ENCODE measurements around the gene RNF169. TPM values are rescaled to one million over a fixed set of nuclear protein-coding genes. Genes with fewer than 3 reads are reported as not detected.

The RNF169 gene
- total and polyA plus RNA-seq, 12 donors = 2.3 to 14.0 (median 10.8) TPM

- peaks cover 0 to 99% (median 18%) of the 10 kb centered on the region in 9 donors for H3K36me3 ChIP-seq
- peaks cover 0 to 10% (median 0%) of the 10 kb centered on the region in 9 donors for H3K4me1 ChIP-seq
- WGBS, 2 donors = 85 to 92% methylated on average over 2 of the region's 2 CpGs
- no peaks in the 10 kb centered on the region for H3K9me3 ChIP-seq
- ATAC-seq (no peak), DNase-seq (no peak)
- H3K27ac ChIP-seq = no peak overlapping the region
- TF ChIP-seq CTCF (IDR thresholded peaks at IDR 0.05) = no peak
- intact Hi-C loops (cut with DNase I) = no loop called here
- no peak overlapping the region for H3K4me3 ChIP-seq
- no peaks in the 10 kb centered on the region for H3K27me3 ChIP-seq
These were observed 98.1 kb downstream of the RNF169 start for GRCh38 chr11:74846770-74847169.

- no peak overlapping the region for H3K27ac ChIP-seq
- no peak for TF ChIP-seq CTCF (IDR thresholded peaks at IDR 0.05)
- no peaks in the 10 kb centered on the region for H3K27me3 ChIP-seq
- intact Hi-C loops (cut with DNase I) = no loop called here
- no peak overlapping the region for H3K4me3 ChIP-seq
- no peak for ATAC-seq
- H3K36me3 ChIP-seq = peaks cover 0 to 99% (median 18%) of the 10 kb centered on the region in 9 donors
- H3K9me3 ChIP-seq = no peaks in the 10 kb centered on the region
- no peak for DNase-seq
- 95 to 100% methylated on average over 1 of the region's 1 CpG for WGBS, 2 donors
- peaks cover 0 to 10% (median 0%) of the 10 kb centered on the region in 9 donors for H3K4me1 ChIP-seq
These were observed 98.7 kb downstream of the RNF169 start for GRCh38 chr11:74847395-74847794.

DNA sequence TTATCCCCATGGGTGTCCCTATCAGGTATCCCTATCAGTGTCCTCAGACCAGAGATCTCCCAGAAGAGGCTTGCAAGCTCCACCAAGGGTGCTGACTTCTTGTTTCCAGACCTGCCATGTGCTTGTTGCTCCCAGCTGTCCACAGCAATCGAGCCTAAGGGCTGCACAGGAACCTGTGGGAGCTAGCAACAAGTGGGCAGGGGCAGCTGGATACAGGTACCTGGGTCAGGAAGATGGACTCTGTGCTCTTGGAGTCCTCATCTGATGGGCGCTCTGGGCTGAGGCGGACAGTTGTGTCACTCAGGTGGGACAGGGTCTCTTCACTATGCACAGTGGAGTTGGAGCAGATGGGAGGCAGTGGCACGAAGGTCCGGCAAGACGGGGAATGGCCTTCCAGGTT lies 99.2 kb downstream of the RNF169 start:
- Histone ChIP-seq H3K27ac (no peak overlapping the region), H3K4me1 (peaks cover 0 to 10% (median 0%) of the 10 kb centered on the region in 9 donors), H3K36me3 (peaks cover 0 to 99% (median 16%) of the 10 kb centered on the region in 9 donors), H3K27me3 (no peaks in the 10 kb centered on the region), H3K9me3 (no peaks in the 10 kb centered on the region), H3K4me3 (no peak overlapping the region)
- intact Hi-C loops (cut with DNase I) = no loop called here
- TF ChIP-seq CTCF (IDR thresholded peaks at IDR 0.05) = no peak
- no peak for ATAC-seq
- DNase-seq = no peak
- WGBS, 2 donors = 96 to 98% methylated on average over 6 of the region's 6 CpGs

DNA sequence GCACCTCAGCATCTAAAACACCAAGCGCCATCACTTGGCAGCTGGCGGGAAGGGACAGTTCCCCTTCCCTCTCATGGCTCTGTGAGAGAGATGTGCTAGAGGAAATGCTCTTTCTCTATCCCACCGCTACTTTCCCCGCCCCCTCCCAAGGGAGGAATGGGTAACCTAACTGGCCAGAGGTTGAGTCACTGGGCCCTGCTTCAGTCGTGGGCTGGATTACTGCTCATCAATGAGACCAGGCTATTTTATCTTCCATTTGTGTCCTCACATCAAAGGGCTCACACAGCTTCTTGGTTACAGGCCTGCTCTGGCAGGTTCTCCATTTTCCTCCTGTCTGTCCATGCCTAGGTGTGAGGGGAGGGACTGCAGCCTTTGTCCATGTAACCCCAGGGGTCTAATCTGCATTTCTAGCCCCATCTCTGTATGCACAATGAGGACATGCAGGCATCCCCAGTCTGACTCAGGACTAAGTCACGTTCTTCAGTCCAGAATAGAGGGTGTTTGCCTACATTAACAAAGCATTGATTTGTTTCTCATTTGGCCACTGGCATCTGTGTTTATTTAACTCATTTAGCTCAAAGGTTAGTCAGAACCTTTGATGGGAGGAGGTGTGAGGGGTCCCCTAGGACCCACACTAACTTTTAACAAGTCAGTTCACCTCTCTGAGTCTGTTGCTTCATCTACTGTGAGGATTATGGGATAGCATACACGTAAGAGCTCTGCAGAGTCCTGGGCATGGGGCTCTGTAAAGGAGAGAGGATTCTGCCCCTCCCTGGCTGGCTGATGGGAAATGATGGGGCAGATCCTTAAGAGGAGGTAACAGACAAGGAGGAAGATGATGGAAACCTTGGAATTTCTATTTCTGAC lies 101.1 kb downstream of the RNF169 start:
- intact Hi-C loops (cut with DNase I) = no loop called here
- H3K4me3 ChIP-seq = no peak overlapping the region
- ATAC-seq (peak in 2 of 8 donors; percentile 23 to 35), DNase-seq (peak in 1 of 2 donors; percentile 15)
- H3K27ac ChIP-seq = peak overlapping the region in 1 of 10 donors; percentile 5
- H3K36me3 ChIP-seq = peaks cover 0 to 91% (median 9%) of the 10 kb centered on the region in 9 donors
- no peaks in the 10 kb centered on the region for H3K27me3 ChIP-seq
- H3K9me3 ChIP-seq = no peaks in the 10 kb centered on the region
- 75 to 77% methylated on average over 7 of the region's 7 CpGs for WGBS, 2 donors
- no peak for TF ChIP-seq CTCF (IDR thresholded peaks at IDR 0.05)
- H3K4me1 ChIP-seq = peaks cover 0 to 10% (median 0%) of the 10 kb centered on the region in 9 donors
